PC-9 (cell line): ENCODE measurements around the gene ATP1A4.

Experiments
- EZH2 ChIP-seq: fragments of 200-600 bp; sonication (generic); IDR thresholded peaks from 2 replicates; pipeline ENCODE4 v1.8.0; 2017; ENCODE audit warnings: antibody characterized with exemption, low read depth
- TF ChIP-seq, protein P1 (sequence below): fragments of 200-600 bp; sonication (generic); conservative IDR thresholded peaks from 2 replicates; pipeline ENCODE4 v1.6.1; 2017; ENCODE audit warnings: mixed run types, antibody characterized with exemption, mild to moderate bottlenecking, moderate library complexity

- TF ChIP-seq, protein P1, sequence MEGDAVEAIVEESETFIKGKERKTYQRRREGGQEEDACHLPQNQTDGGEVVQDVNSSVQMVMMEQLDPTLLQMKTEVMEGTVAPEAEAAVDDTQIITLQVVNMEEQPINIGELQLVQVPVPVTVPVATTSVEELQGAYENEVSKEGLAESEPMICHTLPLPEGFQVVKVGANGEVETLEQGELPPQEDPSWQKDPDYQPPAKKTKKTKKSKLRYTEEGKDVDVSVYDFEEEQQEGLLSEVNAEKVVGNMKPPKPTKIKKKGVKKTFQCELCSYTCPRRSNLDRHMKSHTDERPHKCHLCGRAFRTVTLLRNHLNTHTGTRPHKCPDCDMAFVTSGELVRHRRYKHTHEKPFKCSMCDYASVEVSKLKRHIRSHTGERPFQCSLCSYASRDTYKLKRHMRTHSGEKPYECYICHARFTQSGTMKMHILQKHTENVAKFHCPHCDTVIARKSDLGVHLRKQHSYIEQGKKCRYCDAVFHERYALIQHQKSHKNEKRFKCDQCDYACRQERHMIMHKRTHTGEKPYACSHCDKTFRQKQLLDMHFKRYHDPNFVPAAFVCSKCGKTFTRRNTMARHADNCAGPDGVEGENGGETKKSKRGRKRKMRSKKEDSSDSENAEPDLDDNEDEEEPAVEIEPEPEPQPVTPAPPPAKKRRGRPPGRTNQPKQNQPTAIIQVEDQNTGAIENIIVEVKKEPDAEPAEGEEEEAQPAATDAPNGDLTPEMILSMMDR: no peak
- TF ChIP-seq EZH2: no peak
Observed at GRCh38 chr1:160200786-160201185, 49.4 kb downstream of the ATP1A4 start.
